HG02970 (cell line): ENCODE results near the gene CCL4L2.
"Not testable (repeated sequence)": the region's sequence is repeated elsewhere in the genome, so short reads cannot be mapped to it uniquely, and the experiment has no call there.

Source experiments
- ATAC-seq: cut with Tn5 transposase; IDR thresholded peaks from one replicate; pipeline ENCODE4 v1.9.1; 2021; ENCODE audit warnings: mild to moderate bottlenecking, moderate library complexity, moderate number of reproducible peaks; ENCODE audit not compliant: unreplicated experiment, low FRiP score

CCL4L2 gene

DNA sequence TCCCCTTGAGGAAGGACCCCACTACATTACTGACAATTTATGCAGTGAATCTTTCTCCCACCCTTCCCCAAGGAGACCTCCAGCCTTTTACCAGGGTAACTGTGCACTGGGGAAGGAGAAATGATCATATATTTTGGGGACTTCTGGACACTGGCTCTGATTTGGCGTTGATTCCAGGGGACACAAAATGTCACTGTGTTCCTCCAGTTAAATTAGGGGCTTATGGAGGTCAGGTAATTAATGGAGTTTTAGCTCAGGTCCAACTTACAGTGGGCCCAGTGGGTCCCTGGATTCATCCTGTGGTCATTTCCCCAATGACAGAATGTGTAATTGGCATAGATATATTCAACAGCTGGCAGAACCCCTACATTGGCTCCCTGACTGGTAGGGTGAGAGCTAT is 8.7 kb downstream of the CCL4L2 start:
- ATAC-seq: not testable (repeated sequence)

DNA sequence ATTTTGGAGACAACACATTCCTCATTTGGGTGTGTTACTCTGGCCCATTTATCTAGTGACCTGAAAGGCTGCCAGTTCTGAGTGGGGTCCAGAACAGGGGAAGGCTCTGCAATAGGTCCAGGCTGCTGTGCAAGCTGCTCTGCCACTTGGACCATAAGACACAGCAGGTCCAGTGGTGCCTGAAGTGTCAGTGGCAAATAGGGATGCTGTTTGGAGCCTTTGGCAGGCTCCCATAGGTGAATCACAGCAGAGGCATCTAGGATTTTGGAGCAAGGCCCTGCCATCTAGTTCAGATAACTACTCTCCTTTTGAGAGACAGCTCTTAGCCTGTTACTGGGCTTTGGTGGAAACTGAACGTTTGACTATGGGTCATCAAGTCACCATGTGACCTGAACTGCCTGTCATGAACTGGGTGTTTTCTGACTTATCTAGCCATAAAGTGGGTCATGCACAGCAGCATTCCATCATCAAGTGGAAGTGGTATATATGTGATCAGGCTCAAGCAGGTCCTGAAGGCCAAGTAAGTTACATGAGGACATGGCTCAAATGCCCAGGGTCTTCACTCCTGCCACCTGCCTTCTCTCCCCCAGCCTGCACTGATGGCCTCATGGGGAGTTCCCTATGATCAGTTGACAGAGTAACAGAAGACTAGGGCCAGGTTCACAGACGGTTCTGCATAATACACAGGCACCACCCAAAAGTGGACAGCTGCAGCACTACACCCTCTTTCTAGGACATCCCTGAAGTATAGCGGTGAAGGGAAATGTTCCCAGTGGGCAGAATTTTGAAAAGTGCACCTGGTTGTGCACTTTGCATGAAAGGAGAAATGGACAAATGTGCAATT is 10.1 kb downstream of the CCL4L2 start:
- not testable (repeated sequence) for ATAC-seq

DNA sequence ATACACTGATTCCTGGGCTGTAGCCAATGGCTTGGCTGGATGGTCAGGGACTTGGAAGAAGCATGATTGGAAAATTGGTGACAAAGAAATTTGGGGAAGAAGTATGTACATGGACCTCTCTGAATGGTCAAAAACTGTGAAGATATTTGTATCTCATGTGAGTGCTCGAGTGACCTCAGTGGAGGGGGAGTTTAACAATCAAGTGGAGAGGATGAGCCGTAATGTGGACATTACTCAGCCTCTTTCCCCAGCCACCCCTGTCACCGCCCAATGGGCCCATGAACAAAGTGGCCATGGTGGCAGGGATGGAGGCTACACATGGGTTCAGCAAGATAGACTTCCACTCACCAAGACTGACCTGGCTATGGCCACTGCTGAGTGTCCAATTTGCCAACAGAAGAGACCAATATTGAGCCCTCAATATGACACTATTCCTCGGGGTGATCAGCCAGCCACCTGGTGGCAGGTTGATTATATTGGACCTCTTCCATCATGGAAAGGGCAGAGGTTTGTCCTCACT is 10.8 kb downstream of the CCL4L2 start:
- not testable (repeated sequence) for ATAC-seq

DNA sequence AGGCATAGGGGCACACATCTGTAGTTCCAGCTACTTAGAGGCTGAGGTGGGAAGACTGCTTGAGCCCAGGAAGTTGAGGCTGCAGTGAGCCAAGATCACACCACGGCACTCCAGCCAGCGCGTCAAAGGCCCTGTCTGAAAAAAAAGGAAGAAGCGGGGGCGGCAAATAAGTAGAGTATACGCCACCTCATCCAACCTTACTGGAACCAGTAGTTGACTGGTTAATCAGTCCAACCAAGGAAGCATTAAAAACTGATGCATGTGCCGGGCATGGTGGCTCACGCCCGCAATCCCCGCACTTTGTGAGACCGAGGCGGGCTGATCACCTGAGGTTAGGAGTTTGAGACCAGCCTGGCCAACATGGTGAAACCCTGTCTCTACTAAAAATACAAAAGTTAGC is 12.1 kb downstream of the CCL4L2 start:
- ATAC-seq: not testable (repeated sequence)

DNA sequence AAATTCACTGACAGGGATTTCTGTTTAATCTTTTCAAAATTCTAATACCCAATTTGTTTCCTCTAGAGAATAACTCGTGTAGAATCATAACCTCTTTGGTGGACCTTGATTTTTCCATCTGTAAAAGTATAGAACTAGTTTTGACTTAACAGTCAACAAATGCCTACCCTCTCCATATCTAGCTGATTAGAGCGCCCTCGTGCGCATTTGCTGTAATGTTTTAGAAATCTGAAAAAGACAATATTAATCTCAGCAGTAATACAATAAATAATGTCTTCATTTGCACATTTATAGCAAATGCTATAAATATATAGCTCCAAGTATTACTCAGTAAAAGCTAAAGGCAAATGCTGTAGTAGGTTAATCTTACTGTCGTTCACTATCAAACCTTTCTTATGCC is 18.8 kb downstream of the CCL4L2 start:
- not testable (repeated sequence) for ATAC-seq

DNA sequence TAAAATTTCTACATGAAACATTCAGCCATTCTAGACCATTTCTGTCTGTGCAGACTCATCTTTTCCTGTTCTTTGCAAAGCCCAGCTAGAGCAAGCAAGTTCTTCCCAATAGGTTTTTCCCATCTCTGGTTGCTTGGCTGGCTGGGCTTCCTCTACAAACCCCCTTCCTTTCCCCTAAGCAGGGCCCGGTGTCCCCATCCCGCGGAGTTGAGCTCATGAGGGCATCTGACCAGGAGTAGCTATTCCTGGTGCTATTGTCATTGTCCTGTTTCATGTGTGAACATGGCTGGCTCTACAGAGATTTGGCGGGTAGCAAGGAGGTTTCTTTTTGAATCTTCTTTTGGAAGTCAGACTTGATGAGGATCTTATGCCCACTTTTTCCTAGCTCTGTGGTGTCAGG is 31.2 kb downstream of the CCL4L2 start:
- not testable (repeated sequence) for ATAC-seq
